CD4-positive, CD25-positive, alpha-beta regulatory T cell (primary cell): Measurements from ENCODE around the gene PUS1. TPM values are rescaled to one million over a fixed set of nuclear protein-coding genes. Genes with fewer than 3 reads are reported as not detected.

Experiments
- ATAC-seq, 2 donors: fragments of 150-1000 bp; cut with Tn5 transposase; one replicate each; pipeline ENCODE4 v1.10.0; 2021; ENCODE audit warnings: low read depth in 2 of 2, moderate number of reproducible peaks in 2 of 2, moderate library complexity in 1 of 2
- DNase-seq, 3 donors: peaks; one replicate each; pipeline versions ENCODE4 v3.0.0 to v3.0.0-alpha.2; 2012 to 2022; ENCODE audit warnings: mixed read lengths in 1 of 3
- H3K27ac ChIP-seq: one replicate; pipeline ENCODE4 v1.7.0; 2013; ENCODE audit warnings: mild to moderate bottlenecking, low read length; ENCODE audit not compliant: insufficient read depth, poor library complexity, severe bottlenecking
- H3K27me3 ChIP-seq: one replicate; pipeline ENCODE4 v1.7.0; 2013; ENCODE audit warnings: low read length; ENCODE audit not compliant: control insufficient read depth, insufficient read depth
- H3K36me3 ChIP-seq: one replicate; pipeline ENCODE4 v1.7.0; 2013; ENCODE audit warnings: mild to moderate bottlenecking, low read length, moderate library complexity; ENCODE audit not compliant: control insufficient read depth, insufficient read depth
- H3K4me1 ChIP-seq: 2 replicates; pipeline ENCODE4 v1.7.0; 2013; ENCODE audit warnings: mild to moderate bottlenecking, low read length; ENCODE audit not compliant: insufficient read depth, control insufficient read depth, poor library complexity, severe bottlenecking
- H3K4me3 ChIP-seq: one replicate; pipeline ENCODE4 v1.7.0; 2013; ENCODE audit warnings: low read depth, mild to moderate bottlenecking, low read length, moderate library complexity
- H3K9me3 ChIP-seq, 2 experiments: 1 replicate in 1 of 2; 2 replicates in 1 of 2; pipeline ENCODE4 v1.7.0; 2013; ENCODE audit warnings: low read length in 2 of 2, mild to moderate bottlenecking in 1 of 2, moderate library complexity in 1 of 2; ENCODE audit not compliant: control insufficient read depth in 2 of 2
- H3K27ac Mint-ChIP-seq, 3 donors: one replicate each; pipeline ENCODE4 v1.8.0; 2020 to 2022; ENCODE audit warnings: mild to moderate bottlenecking in 3 of 3, mixed read lengths in 3 of 3, moderate library complexity in 2 of 3
- H3K27me3 Mint-ChIP-seq: one replicate; pipeline ENCODE4 v1.8.0; 2022; ENCODE audit warnings: mild to moderate bottlenecking, mixed read lengths
- H3K36me3 Mint-ChIP-seq: one replicate; pipeline ENCODE4 v1.8.0; 2020; ENCODE audit warnings: mixed read lengths
- H3K4me1 Mint-ChIP-seq, 4 donors: one replicate each; pipeline ENCODE4 v1.8.0; 2020 to 2022; ENCODE audit warnings: mixed read lengths in 4 of 4, mild to moderate bottlenecking in 1 of 4
- H3K4me3 Mint-ChIP-seq, 4 donors: one replicate each; pipeline ENCODE4 v1.8.0; 2020 to 2022; ENCODE audit warnings: mild to moderate bottlenecking in 4 of 4, mixed read lengths in 4 of 4, moderate library complexity in 3 of 4
- H3K9me3 Mint-ChIP-seq, 7 donors: one replicate each; pipeline ENCODE4 v1.8.0; 2020 to 2022; ENCODE audit warnings: mixed read lengths in 7 of 7, mild to moderate bottlenecking in 3 of 7, moderate library complexity in 2 of 7
- polyA plus RNA-seq, 4 donors: library from polyadenylated mRNA; unstranded; fragments of 300-500 nt; fragmentation: Illumina TruSeq; gene quantifications; one replicate each; pipeline ENCODE4 v1.2.3, GENCODE V29; 2021
- total RNA-seq: library from RNA; stranded (reverse); gene quantifications from one replicate; pipeline ENCODE4 v1.2.3, GENCODE V29; 2022

The PUS1 gene
- total and polyA plus RNA-seq, 5 donors from 2014 or later: 14.0 to 26.0 (median 17.9) TPM

DNA sequence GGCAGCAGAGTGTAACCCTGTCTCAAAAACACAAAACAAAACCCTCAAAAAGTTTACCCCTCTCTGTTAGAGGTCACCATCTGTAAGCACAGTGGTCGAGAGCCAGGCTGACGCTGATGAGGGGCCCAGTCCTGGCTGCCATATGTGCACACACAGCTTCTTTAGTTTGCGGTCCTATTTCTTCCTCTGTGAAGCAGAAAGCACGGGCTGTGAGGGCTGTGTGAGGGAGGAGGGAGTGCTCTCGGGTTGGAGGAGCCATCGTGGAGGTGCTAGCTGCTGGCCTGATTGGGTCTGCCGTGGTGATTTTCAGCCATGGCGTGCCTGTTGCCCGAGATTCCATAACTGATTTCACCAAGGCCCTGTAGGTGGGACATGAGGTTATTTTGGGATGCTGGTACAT is 31.2 kb upstream of the PUS1 start:
- peaks cover 18% of the 10 kb centered on the region for H3K4me1 ChIP-seq
- H3K27ac ChIP-seq: no peak overlapping the region
- no peaks in the 10 kb centered on the region for H3K36me3 ChIP-seq
- H3K27me3 Mint-ChIP-seq: no peaks in the 10 kb centered on the region
- peaks cover 3% of the 10 kb centered on the region for H3K36me3 Mint-ChIP-seq
- peak overlapping the region in 2 of 3 donors; percentile 32 to 56 for H3K27ac Mint-ChIP-seq
- no peaks in the 10 kb centered on the region for H3K9me3 Mint-ChIP-seq
- H3K4me3 Mint-ChIP-seq: peak overlapping the region; percentile 52 to 76 (median 66)
- H3K9me3 ChIP-seq: no peaks in the 10 kb centered on the region
- no peak for DNase-seq
- no peak for ATAC-seq
- H3K27me3 ChIP-seq: no peaks in the 10 kb centered on the region
- H3K4me3 ChIP-seq: no peak overlapping the region
- H3K4me1 Mint-ChIP-seq: peaks cover 0 to 37% (median 7%) of the 10 kb centered on the region in 4 donors

DNA sequence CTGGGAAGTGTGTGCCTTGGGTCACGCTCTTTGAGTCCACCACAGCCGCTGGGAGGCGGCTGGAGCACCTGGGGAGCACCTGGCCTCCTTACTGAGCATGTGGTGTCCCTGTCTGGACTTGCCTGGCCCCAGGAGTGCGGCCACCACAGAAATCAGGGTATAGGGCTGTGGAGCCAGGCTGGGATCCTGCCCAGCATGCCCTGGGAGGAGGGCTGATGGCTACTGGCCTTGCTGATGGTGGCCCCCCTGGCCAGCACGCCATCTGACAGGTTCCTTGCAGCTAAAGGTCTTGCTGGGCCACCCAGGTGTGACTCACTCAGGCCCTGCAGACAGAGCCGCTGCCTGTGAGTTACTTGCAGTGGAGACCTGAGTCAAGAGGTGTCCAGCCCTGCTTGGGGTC is 28.7 kb upstream of the PUS1 start:
- no peak overlapping the region for H3K27ac Mint-ChIP-seq
- H3K4me1 Mint-ChIP-seq: peaks cover 0 to 47% (median 7%) of the 10 kb centered on the region in 4 donors
- H3K36me3 ChIP-seq: no peaks in the 10 kb centered on the region
- ATAC-seq (no peak), DNase-seq (no peak)
- H3K9me3 Mint-ChIP-seq: no peaks in the 10 kb centered on the region
- H3K27me3 ChIP-seq: no peaks in the 10 kb centered on the region
- no peak overlapping the region for H3K27ac ChIP-seq
- H3K4me3 Mint-ChIP-seq: peak overlapping the region in 1 of 4 donors; percentile 33
- H3K36me3 Mint-ChIP-seq: peaks cover 3% of the 10 kb centered on the region
- no peak overlapping the region for H3K4me3 ChIP-seq
- no peaks in the 10 kb centered on the region for H3K9me3 ChIP-seq
- peaks cover 20% of the 10 kb centered on the region for H3K4me1 ChIP-seq
- no peaks in the 10 kb centered on the region for H3K27me3 Mint-ChIP-seq

DNA sequence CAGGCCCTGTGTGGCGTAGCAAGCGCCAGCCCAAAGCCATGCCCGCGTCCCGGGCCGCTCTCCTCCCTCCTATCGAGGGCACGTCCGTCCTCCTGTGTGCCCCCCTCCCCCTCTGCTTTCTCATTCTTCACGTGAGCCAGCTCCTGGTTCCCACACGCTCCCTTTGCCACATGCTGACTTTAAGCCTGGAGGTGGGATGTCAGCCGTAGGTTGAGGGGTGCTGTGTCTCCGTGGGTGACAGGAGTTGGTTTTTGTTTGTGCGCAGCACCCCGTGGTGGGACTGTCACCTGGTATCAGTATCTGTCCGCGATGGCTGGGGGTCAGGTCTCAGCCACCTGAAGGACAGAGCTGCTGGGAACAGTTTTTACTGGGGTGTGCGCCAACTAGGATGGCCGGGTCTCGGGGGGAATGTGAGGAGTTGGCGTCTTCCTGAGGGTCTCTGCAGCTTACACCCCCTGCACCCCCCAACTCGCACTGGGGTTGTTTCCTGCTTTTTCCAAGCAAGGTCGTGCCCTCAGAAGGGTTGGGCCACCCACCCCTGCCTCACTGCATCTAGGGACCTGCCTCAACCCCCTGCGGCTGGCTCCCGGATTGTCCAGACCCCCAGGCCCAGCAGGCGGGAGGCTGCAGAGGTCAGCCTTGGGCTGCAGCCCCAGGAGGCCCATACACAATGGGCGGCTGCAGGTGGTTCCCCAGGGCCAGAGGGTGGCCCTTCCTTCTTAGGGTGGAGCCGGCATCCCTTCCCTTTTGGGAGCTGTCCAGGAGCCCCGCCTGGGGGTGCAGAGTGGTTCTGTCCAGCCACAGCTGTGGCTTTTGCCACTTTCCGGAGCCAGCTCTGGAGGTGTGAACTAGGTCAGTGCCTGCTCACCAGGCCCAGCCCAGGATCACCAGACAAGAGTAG is 27.4 kb upstream of the PUS1 start:
- H3K27ac Mint-ChIP-seq: no peak overlapping the region
- Histone ChIP-seq H3K27me3 (no peaks in the 10 kb centered on the region), H3K4me3 (no peak overlapping the region), H3K36me3 (no peaks in the 10 kb centered on the region), H3K9me3 (no peaks in the 10 kb centered on the region), H3K27ac (no peak overlapping the region), H3K4me1 (peaks cover 11% of the 10 kb centered on the region)
- H3K36me3 Mint-ChIP-seq: peaks cover 3% of the 10 kb centered on the region
- ATAC-seq: no peak
- no peaks in the 10 kb centered on the region for H3K27me3 Mint-ChIP-seq
- no peak overlapping the region for H3K4me3 Mint-ChIP-seq
- no peaks in the 10 kb centered on the region for H3K9me3 Mint-ChIP-seq
- no peak for DNase-seq
- peaks cover 0 to 43% (median 9%) of the 10 kb centered on the region in 4 donors for H3K4me1 Mint-ChIP-seq

DNA sequence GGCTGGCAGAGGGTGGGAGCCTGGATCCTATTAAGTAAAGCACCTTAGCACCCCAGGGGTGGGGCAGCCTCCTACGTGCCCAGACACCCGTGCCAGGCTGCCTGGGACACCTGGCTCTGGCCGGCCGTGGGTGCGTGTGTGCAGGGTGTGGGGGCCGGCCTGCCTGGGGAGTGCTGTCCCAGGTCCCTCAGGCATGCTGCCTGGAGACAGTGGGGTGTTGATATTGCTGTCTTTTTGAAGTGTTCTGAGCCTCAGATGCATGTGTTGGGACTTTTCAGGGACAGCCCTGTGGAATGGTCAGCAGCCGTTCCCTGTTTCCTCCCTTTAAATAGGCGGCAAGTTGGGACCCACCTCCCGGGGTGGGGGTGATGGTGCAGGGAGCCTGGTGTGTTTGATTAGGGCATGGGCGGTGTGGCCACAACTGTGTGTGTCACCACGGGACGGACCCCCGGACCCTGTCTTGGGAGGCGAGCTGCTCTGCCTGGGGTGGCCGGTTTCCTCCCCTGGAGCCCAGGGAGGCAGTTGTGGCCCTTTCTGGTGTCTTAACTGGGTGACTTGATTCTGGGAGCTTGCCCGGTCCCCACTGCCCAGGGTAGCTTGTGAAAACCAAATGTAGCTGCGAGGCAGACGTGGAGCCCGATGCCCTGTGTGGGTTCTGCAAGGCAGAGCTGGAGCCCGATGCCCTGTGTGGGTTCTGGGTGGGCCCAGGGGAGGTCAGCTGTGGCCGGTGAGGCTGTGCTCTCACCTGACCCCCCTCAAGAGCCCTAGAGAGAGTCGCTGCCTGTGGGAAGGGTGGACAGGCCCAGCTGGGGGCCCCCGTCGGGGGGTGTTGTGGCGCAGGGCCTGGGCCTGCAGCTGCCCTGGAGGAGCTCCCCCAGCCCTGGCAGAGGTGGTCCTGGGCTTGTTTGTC is 26.5 kb upstream of the PUS1 start:
- no peak for ATAC-seq
- peaks cover 3% of the 10 kb centered on the region for H3K36me3 Mint-ChIP-seq

DNA sequence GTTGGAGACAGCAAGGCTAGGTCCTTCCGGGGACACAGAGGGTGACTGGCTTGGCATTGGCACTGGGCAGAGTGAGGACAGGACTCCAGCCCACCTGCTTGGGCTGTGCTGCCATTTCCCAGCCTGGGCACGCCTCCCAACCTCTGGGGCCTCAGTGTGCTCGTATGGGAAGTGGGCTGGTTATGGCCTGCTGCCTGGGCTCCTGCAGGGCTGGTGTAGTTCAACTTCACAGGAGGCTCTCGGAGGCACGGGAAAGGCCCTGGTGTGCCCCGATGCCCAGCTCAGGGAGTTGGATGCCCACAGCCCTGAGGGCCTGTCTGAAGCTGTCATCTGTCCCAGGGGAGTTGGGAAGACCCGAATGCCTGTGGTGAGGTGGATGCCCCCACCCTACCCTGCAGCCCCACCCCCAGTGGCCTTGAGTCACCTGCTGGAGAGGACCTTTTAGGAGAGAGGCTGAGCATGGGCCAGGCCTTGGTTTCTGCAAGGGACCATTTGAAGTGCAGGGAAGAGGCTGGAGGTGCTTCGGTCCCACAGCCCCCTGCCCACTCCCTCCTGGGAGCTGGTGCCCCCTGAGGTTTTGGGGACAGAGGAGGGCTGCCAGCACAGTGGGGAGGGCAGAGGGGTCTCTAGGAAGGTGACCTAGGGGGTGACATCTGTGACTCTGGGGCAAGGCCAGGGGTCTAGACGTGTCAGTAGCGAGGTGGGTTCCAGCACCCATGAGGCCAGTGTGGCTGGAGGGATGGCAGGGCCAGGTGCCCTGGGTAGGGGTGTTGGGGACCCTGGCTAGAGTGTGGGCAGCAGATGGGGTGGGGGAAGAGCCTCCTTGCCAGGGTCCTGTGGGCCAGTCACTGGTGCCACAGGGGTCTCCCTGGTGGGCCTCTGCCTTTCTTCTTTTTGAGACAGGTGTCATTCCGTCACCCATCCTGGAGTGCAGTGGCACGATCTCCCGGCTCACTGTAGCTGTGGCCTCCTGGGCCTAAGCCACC is 25.5 kb upstream of the PUS1 start:
- no peaks in the 10 kb centered on the region for H3K36me3 ChIP-seq
- no peaks in the 10 kb centered on the region for H3K27me3 ChIP-seq
- no peak overlapping the region for H3K4me3 ChIP-seq
- H3K9me3 ChIP-seq: no peaks in the 10 kb centered on the region
- peaks cover 3% of the 10 kb centered on the region for H3K36me3 Mint-ChIP-seq
- H3K27ac Mint-ChIP-seq: peak overlapping the region in 2 of 3 donors; percentile 25 to 63
- DNase-seq: no peak
- no peak overlapping the region for H3K4me3 Mint-ChIP-seq
- ATAC-seq: no peak
- peaks cover 0 to 26% (median 7%) of the 10 kb centered on the region in 4 donors for H3K4me1 Mint-ChIP-seq
- no peak overlapping the region for H3K27ac ChIP-seq
- peaks cover 9% of the 10 kb centered on the region for H3K4me1 ChIP-seq
- no peaks in the 10 kb centered on the region for H3K9me3 Mint-ChIP-seq
- no peaks in the 10 kb centered on the region for H3K27me3 Mint-ChIP-seq

More for the DNA sequence above, 26.5 kb upstream of the PUS1 start:
- H3K4me3 ChIP-seq: no peak overlapping the region
- no peaks in the 10 kb centered on the region for H3K9me3 ChIP-seq
- DNase-seq: no peak
- Mint-ChIP-seq H3K27ac (no peak overlapping the region), H3K4me3 (no peak overlapping the region), H3K9me3 (no peaks in the 10 kb centered on the region), H3K27me3 (no peaks in the 10 kb centered on the region), H3K4me1 (peaks cover 0 to 35% (median 9%) of the 10 kb centered on the region in 4 donors)
- H3K27ac ChIP-seq: no peak overlapping the region
- peaks cover 9% of the 10 kb centered on the region for H3K4me1 ChIP-seq
- no peaks in the 10 kb centered on the region for H3K27me3 ChIP-seq
- no peaks in the 10 kb centered on the region for H3K36me3 ChIP-seq

DNA sequence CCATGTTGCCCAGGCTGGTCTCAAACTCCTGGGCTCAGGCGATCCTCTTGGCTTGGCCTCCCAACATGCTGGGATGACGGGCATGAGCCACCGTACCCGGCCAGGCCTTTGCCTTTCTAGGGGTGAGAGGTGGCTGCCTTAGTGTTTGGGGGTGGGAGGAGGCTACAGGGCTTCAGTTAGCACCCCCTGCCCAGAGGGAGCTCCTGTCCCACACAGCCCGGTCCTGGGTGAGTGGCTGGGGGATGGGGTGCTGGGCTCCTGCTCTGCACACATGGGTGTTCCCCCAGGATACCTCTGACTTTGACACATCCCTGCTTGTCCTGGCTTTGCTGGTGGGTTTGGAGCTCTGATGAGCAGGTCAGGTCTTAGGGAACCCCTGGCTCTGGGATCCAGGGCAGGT is 24.7 kb upstream of the PUS1 start:
- Mint-ChIP-seq H3K4me3 (no peak overlapping the region), H3K27me3 (no peaks in the 10 kb centered on the region), H3K9me3 (no peaks in the 10 kb centered on the region), H3K4me1 (peaks cover 0 to 26% (median 7%) of the 10 kb centered on the region in 4 donors), H3K27ac (peak overlapping the region in 1 of 3 donors; percentile 25), H3K36me3 (peaks cover 3% of the 10 kb centered on the region)
- no peaks in the 10 kb centered on the region for H3K36me3 ChIP-seq
- H3K27me3 ChIP-seq: no peaks in the 10 kb centered on the region
- peaks cover 9% of the 10 kb centered on the region for H3K4me1 ChIP-seq
- DNase-seq: no peak
- H3K4me3 ChIP-seq: no peak overlapping the region
- H3K27ac ChIP-seq: no peak overlapping the region
- ATAC-seq: no peak
- no peaks in the 10 kb centered on the region for H3K9me3 ChIP-seq
